Caco-2 (cell line): ENCODE data around the gene ARF1. TPM values are rescaled to one million over a fixed set of nuclear protein-coding genes. Genes with fewer than 3 reads are reported as not detected.
A peak's percentile ranks its signal among the peaks of the same experiment; 100 is the strongest.

Source experiments
- BruUV-seq: library from RNA; stranded (reverse); fragments of 400-500 nt; replicated peaks from 2 replicates; lab custom pipeline; 2021; lab: Mats Ljungman, UMichigan
- CTCF ChIA-PET: fragments of 300-600 bp; sonication (Branson Sonifier 250); formaldehyde crosslinking; loops from one replicate; lab custom pipeline; 2022; ENCODE audit warnings: antibody characterized with exemption; lab: Charles Lee
- POLR2A ChIA-PET: fragments of 300-600 bp; sonication (Branson Sonifier 250); formaldehyde crosslinking; loops from one replicate; lab custom pipeline; 2022; ENCODE audit warnings: antibody characterized with exemption; lab: Charles Lee
- DNase-seq, 2 experiments: peaks; one replicate each; pipeline versions ENCODE4 v3.0.0 to v3.0.0-alpha.2; 2020 to 2022
- H3K27me3 ChIP-seq: replicated peaks from 2 replicates; pipeline ENCODE4 v1.6.0; 2011; ENCODE audit warnings: low read length; ENCODE audit not compliant: control insufficient read depth, insufficient read depth
- H3K36me3 ChIP-seq: 2 replicates; pipeline ENCODE4 v1.5.1; 2011; ENCODE audit warnings: low read length; ENCODE audit not compliant: control insufficient read depth, insufficient read depth
- H3K4me1 ChIP-seq: fragments of 250-450 bp; sonication (Bioruptor Pico); 2 replicates; pipeline ENCODE4 v1.5.1; 2020; ENCODE audit warnings: mild to moderate bottlenecking
- H3K4me3 ChIP-seq: 2 replicates; pipeline ENCODE4 v1.5.1; 2011; ENCODE audit warnings: low read depth, mild to moderate bottlenecking, control low read depth, low read length
- H3K9me3 ChIP-seq: fragments of 250-450 bp; sonication (Bioruptor Pico); 2 replicates; pipeline ENCODE4 v1.5.1; 2020; ENCODE audit warnings: mild to moderate bottlenecking, moderate library complexity
- H3K27ac Mint-ChIP-seq: one replicate; pipeline ENCODE4 v1.8.0; 2022; ENCODE audit warnings: mixed read lengths; ENCODE audit not compliant: unreplicated experiment
- H3K27me3 Mint-ChIP-seq: one replicate; pipeline ENCODE4 v1.8.0; 2022; ENCODE audit warnings: mixed read lengths; ENCODE audit not compliant: insufficient read depth, unreplicated experiment
- H3K36me3 Mint-ChIP-seq: one replicate; pipeline ENCODE4 v1.8.0; 2022; ENCODE audit warnings: mild to moderate bottlenecking, mixed read lengths; ENCODE audit not compliant: insufficient read depth, unreplicated experiment
- H3K4me1 Mint-ChIP-seq: one replicate; pipeline ENCODE4 v1.8.0; 2022; ENCODE audit warnings: low read depth, mixed read lengths; ENCODE audit not compliant: unreplicated experiment
- H3K4me3 Mint-ChIP-seq: one replicate; pipeline ENCODE4 v1.8.0; 2022; ENCODE audit warnings: mild to moderate bottlenecking, moderate library complexity, mixed read lengths; ENCODE audit not compliant: unreplicated experiment
- H3K9me3 Mint-ChIP-seq: one replicate; pipeline ENCODE4 v1.8.0; 2022; ENCODE audit warnings: mixed read lengths; ENCODE audit not compliant: unreplicated experiment
- intact Hi-C: fragments of 100-400 bp; cut with micrococcal nuclease; formaldehyde crosslinking; loops from one replicate; pipeline ENCODE4 v1.10.0; 2022; ENCODE audit not compliant: unreplicated experiment
- total RNA-seq: library from RNA; stranded (reverse); gene quantifications from 2 replicates; pipeline ENCODE4 v1.2.3, GENCODE V29; 2022
- TF ChIP-seq, protein P1 (sequence below), 2 experiments: fragments of 200-600 bp in 1 of 2; IDR thresholded peaks; 1 replicate in 1 of 2; 2 replicates in 1 of 2; pipeline versions ENCODE4 v1.5.1 to v1.8.0; 2011 to 2022; ENCODE audit warnings: antibody characterized with exemption in 1 of 2, control low read depth in 1 of 2, inconsistent platforms in 1 of 2, low read depth in 1 of 2, low read length in 1 of 2, mild to moderate bottlenecking in 1 of 2, moderate library complexity in 1 of 2; ENCODE audit not compliant: insufficient read depth in 1 of 2, severe bottlenecking in 1 of 2, unreplicated experiment in 1 of 2

Gene ARF1
- total RNA-seq, 1 experiment from 2014 or later: 378 TPM

DNA sequence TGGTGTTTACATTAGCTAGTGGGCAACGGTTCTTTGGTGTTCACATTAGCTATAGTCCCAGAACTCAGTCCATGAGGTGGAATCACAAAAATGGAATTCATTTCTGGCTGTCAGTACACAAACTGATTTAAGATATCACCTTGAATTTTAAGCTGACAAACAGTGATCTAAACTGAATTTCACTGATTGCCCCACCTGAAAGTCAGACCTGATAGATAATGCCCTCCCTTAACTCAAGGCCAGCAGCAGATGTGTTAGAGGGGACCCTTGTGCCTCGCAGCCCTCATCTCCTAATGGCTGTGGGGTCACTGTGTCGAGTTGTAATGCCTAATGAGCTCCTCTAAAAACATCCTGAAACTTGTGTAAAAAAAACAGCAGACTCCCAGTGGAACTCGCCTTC is 8.6 kb downstream of the ARF1 start:
- no peaks in the 10 kb centered on the region for H3K27me3 Mint-ChIP-seq
- H3K9me3 Mint-ChIP-seq: peaks cover 21% of the 10 kb centered on the region
- BruUV-seq: no TSS peak
- no peak overlapping the region for H3K4me3 ChIP-seq
- H3K36me3 Mint-ChIP-seq: peaks cover 98% of the 10 kb centered on the region
- ChIA-PET POLR2A (interaction anchor here (1.2 to 1.5 kb wide), 2 partner anchors 9 to 15 kb away, joined by 3 to 5 read pairs; partner anchors contain the start of gene ARF1), CTCF (no interaction called here)
- peaks cover 13% of the 10 kb centered on the region for H3K4me1 Mint-ChIP-seq
- TF ChIP-seq, protein P1, sequence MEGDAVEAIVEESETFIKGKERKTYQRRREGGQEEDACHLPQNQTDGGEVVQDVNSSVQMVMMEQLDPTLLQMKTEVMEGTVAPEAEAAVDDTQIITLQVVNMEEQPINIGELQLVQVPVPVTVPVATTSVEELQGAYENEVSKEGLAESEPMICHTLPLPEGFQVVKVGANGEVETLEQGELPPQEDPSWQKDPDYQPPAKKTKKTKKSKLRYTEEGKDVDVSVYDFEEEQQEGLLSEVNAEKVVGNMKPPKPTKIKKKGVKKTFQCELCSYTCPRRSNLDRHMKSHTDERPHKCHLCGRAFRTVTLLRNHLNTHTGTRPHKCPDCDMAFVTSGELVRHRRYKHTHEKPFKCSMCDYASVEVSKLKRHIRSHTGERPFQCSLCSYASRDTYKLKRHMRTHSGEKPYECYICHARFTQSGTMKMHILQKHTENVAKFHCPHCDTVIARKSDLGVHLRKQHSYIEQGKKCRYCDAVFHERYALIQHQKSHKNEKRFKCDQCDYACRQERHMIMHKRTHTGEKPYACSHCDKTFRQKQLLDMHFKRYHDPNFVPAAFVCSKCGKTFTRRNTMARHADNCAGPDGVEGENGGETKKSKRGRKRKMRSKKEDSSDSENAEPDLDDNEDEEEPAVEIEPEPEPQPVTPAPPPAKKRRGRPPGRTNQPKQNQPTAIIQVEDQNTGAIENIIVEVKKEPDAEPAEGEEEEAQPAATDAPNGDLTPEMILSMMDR (IDR thresholded peaks at IDR 0.05; ENCODE audit: insufficient read depth in 1 of 2, low read depth in 1 of 2, low read length in 1 of 2, severe bottlenecking in 1 of 2, unreplicated experiment in 1 of 2): no peak
- H3K36me3 ChIP-seq: peaks cover 12% of the 10 kb centered on the region
- H3K27me3 ChIP-seq: no peaks in the 10 kb centered on the region
- no peak overlapping the region for H3K27ac Mint-ChIP-seq
- no peak for DNase-seq
- intact Hi-C loops: no loop called here
- H3K4me3 Mint-ChIP-seq: no peak overlapping the region
- peaks cover 11% of the 10 kb centered on the region for H3K4me1 ChIP-seq
- H3K9me3 ChIP-seq: peaks cover 9% of the 10 kb centered on the region; the same call in 1 of the 2 replicates

DNA sequence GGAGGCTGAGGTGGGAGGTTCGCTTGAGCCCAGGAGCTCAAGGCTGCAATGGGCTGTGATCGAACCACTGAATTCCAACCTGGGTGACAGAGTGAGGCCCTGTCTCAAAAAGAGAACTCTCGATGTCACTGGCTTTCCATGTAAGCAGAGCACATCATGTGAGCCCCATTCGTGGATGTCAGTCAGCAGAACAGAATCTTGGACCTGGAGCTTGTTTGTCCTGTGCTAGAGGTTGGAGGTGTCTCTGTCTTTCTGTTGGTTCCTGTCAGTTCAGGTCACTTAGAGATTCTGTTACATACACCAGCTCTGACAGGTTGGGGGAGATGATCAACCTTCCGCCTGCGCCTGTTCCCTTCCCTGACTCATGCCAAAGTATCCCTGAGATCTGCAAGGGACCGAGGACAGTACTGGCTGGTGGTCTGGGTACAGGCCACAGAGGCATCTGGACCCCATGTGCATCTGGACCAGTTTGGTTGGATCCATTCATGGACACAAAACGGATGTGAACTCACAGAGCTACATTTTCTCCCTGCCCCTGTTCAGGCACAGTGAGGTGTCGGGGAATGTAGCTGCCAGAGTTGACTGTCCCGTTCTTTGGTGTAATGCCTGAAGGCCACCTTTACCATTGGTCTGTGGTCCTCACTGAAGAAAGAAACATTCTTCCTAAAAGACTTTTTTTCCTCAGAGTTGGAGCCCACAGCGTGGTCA is 10.0 kb downstream of the ARF1 start:
- Histone ChIP-seq H3K4me3 (no peak overlapping the region), H3K4me1 (peaks cover 11% of the 10 kb centered on the region), H3K9me3 (peaks cover 9% of the 10 kb centered on the region; the same call in 1 of the 2 replicates), H3K36me3 (peaks cover 12% of the 10 kb centered on the region), H3K27me3 (no peaks in the 10 kb centered on the region)
- peaks cover 12% of the 10 kb centered on the region for H3K4me1 Mint-ChIP-seq
- CTCF ChIA-PET: no interaction called here
- BruUV-seq: no TSS peak
- no peak overlapping the region for H3K27ac Mint-ChIP-seq
- intact Hi-C loops: no loop called here
- TF ChIP-seq, protein P1 (IDR thresholded peaks at IDR 0.05; ENCODE audit: insufficient read depth in 1 of 2, low read depth in 1 of 2, low read length in 1 of 2, severe bottlenecking in 1 of 2, unreplicated experiment in 1 of 2): no peak
- peaks cover 21% of the 10 kb centered on the region for H3K9me3 Mint-ChIP-seq
- H3K36me3 Mint-ChIP-seq: peaks cover 96% of the 10 kb centered on the region
- no peaks in the 10 kb centered on the region for H3K27me3 Mint-ChIP-seq
- H3K4me3 Mint-ChIP-seq: no peak overlapping the region
- POLR2A ChIA-PET: interaction anchor here (1.2 to 1.5 kb wide), 2 partner anchors 10 to 14 kb away, joined by 3 to 5 read pairs; partner anchors contain the start of gene ARF1
- DNase-seq: no peak

DNA sequence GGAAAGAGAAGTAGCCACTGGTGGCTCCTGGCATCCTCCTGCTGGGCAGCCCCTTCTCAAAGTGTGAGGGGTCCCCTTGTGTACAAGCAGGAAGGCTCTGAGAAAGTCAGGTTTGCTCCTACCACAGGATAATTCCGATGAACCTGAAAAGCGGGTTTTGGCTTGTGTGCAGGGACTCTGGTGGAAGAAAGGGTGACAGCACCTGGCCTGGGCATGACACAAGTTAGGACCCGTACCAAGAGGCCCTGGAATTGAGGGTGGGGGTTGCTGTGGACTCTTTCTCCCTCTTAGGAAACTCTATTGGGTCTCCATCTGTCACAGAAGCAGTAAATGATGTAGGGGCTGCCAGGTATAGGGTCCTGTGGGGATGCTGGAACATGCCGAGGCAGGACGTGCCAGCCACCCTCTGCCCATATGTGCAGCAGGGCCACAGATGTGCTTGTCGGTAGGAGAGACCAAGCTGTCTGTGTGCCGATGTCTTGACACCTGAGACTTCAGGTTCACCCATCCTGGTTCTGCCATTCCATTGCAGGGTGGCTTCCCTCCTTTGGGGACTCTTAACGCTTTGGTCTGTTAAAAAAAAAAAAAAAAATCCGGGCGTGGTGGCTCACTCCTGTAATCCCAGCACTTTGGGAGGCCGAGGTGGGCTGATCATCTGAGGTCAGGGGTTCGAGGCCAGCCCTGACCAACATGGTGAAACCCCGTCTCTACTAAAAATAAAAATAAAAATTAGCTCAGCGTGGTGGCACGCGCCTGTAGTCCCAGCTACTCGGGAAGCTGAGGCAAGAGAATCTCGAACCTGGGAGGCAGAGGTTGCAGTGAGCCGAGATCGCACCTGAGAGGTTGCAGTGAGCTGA is 10.8 kb downstream of the ARF1 start:
- peak in 1 of 2 experiments; percentile 41 for DNase-seq
- BruUV-seq: no TSS peak
- H3K4me1 Mint-ChIP-seq: peaks cover 6% of the 10 kb centered on the region
- Histone ChIP-seq H3K4me3 (no peak overlapping the region), H3K4me1 (peaks cover 11% of the 10 kb centered on the region), H3K9me3 (peaks cover 9% of the 10 kb centered on the region; the same call in 1 of the 2 replicates), H3K36me3 (peaks cover 11% of the 10 kb centered on the region), H3K27me3 (no peaks in the 10 kb centered on the region)
- intact Hi-C loops: no loop called here
- CTCF ChIA-PET: no interaction called here
- H3K9me3 Mint-ChIP-seq: peaks cover 21% of the 10 kb centered on the region
- H3K4me3 Mint-ChIP-seq: no peak overlapping the region
- no peak overlapping the region for H3K27ac Mint-ChIP-seq
- TF ChIP-seq, protein P1 (IDR thresholded peaks at IDR 0.05; ENCODE audit: insufficient read depth in 1 of 2, low read depth in 1 of 2, low read length in 1 of 2, severe bottlenecking in 1 of 2, unreplicated experiment in 1 of 2): no peak
- H3K27me3 Mint-ChIP-seq: no peaks in the 10 kb centered on the region
- POLR2A ChIA-PET: no interaction called here
- H3K36me3 Mint-ChIP-seq: peaks cover 96% of the 10 kb centered on the region
